Activated CD4-positive, alpha-beta T cell treated with anti-CD3 and anti-CD28 coated beads for 36 hours (primary cell): ENCODE results near the gene AMPD3. TPM values are rescaled to one million over a fixed set of nuclear protein-coding genes. Genes with fewer than 3 reads are reported as not detected.

ENCODE experiments used
- ATAC-seq: fragments of 200-7000 bp; cut with Tn5 transposase; one replicate; pipeline ENCODE4 v1.10.0; 2021; ENCODE audit warnings: mild to moderate bottlenecking, moderate library complexity
- CTCF ChIA-PET: fragments of 350-600 bp; sonication (Branson Sonifier 250); formaldehyde crosslinking; loops from one replicate; lab custom pipeline; 2021; ENCODE audit warnings: antibody characterized with exemption; lab: Charles Lee
- POLR2A ChIA-PET: fragments of 350-600 bp; sonication (Branson Sonifier 250); formaldehyde crosslinking; loops from one replicate; lab custom pipeline; 2021; ENCODE audit warnings: antibody characterized with exemption, inconsistent platforms; lab: Charles Lee
- DNase-seq: peaks from one replicate; pipeline ENCODE4 v3.0.0-alpha.2; 2020
- H3K27ac Mint-ChIP-seq: one replicate; pipeline ENCODE4 v1.8.0; 2021; ENCODE audit warnings: mixed read lengths
- H3K27me3 Mint-ChIP-seq: one replicate; pipeline ENCODE4 v1.8.0; 2021; ENCODE audit warnings: mixed read lengths
- H3K36me3 Mint-ChIP-seq: one replicate; pipeline ENCODE4 v1.8.0; 2021; ENCODE audit warnings: low read depth, mixed read lengths
- H3K4me1 Mint-ChIP-seq: one replicate; pipeline ENCODE4 v1.8.0; 2021; ENCODE audit warnings: mixed read lengths
- H3K4me3 Mint-ChIP-seq: one replicate; pipeline ENCODE4 v1.8.0; 2021; ENCODE audit warnings: mild to moderate bottlenecking, moderate library complexity, mixed read lengths
- H3K9me3 Mint-ChIP-seq: one replicate; pipeline ENCODE4 v1.8.0; 2021; ENCODE audit warnings: low read depth, mixed read lengths
- intact Hi-C, 2 experiments: fragments of 100-400 bp; cut with DNase I in 1 of 2; cut with micrococcal nuclease in 1 of 2; formaldehyde crosslinking; loops; one replicate each; pipeline versions ENCODE4 v1.14.2 to v1.15.1; 2022 to 2024; cut with DNase I, micrococcal nuclease
- total RNA-seq, 2 experiments: library from RNA; stranded (reverse); gene quantifications; one replicate each; pipeline ENCODE4 v1.2.3, GENCODE V29; 2021

Gene AMPD3
- total RNA-seq, 2 experiments from 2014 or later: 26.3 to 27.1 TPM

DNA sequence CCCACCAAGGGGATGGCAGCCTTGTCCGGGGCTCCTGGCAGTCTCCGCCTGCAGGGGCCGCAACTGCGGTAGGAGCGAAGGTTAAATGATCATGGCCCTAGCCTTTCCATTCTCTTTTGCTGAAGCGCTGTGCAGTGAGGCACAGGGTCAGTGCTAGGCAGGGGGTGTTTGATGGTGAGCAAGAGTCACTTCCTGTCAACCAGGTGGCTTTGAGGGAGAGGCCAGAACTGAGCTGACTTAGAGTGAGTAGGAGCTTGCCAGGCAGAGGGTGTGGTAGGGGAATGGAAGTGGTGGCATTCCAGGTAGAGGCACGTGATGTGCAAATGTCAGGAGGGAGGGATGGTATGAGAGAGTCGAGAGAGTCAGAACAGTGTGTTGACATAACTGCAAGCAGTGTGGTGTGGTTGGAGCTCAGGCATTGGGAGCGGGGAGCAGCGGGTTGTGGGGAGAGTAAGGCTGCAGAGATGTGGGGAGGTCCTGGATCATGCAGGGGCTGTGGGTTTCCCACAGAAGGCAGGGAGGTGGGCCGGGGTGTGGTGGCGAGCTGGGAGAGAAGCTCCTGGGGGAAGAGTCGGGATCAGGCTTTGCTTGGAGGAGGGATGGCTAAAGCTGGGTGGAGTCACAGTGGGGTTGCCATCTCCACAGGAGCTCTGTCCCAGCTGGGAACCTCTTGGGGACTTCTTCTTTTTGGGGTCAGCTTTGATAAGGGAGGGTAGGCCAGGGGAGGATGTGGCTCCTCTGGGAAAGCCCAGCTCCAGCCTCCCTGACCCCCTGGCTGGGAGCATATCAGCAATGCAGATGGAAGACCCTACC is 33.3 kb downstream of the AMPD3 start:
- Mint-ChIP-seq H3K4me3 (no peak overlapping the region), H3K36me3 (peaks cover 26% of the 10 kb centered on the region), H3K9me3 (no peaks in the 10 kb centered on the region), H3K4me1 (peaks cover 24% of the 10 kb centered on the region), H3K27ac (peak overlapping the region; percentile 74), H3K27me3 (no peaks in the 10 kb centered on the region)
- intact Hi-C loops: no loop called here
- ChIA-PET CTCF (interaction anchor here (1.0 to 1.9 kb wide), 2 partner anchors 19 to 82 kb away, joined by 3 to 5 read pairs; no protein-coding TSS in a partner anchor), POLR2A (interaction anchor here (1.0 kb wide), 1 partner anchor 32 kb away, joined by 4 read pairs; no protein-coding TSS in a partner anchor)
- peak; percentile 18 for DNase-seq
- peak; percentile 47 for ATAC-seq

DNA sequence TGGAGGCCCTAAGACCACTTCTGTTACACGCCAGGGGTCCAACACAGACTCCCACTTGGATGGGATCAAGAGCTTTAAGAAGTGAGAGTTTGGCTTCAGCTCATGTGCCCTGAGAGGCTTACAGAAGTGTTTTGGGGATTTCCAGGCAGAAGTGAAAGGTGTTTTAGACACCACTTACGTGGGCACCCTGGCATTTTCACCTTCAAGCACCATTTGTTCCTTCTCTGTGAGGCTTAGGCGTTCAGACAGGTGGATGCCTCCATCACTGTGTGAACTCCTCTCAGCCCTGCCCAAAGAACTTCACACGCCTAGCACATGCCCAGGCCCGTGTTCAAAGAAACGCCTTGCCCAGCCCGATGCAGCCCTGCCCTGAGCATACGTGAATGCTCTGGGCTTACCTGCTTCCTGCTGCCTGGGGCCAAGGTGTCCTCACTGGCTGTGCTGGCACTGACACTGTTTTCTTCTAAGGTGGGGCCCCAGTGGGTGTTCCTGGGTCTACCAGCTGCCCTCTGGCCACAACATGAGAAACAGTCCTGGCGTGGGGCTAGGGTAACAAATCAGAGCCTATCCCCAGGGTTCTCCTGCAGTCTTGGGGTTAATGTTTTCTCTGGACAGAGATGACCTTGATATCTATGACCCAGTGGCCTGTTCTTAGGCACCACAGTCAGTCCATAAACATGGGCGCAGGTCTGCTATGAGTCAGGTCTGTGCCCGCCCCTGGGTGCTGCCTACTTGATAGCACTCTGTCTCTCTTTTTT is 34.0 kb downstream of the AMPD3 start:
- no peaks in the 10 kb centered on the region for H3K9me3 Mint-ChIP-seq
- intact Hi-C loops: no loop called here
- peaks cover 30% of the 10 kb centered on the region for H3K36me3 Mint-ChIP-seq
- peak overlapping the region; percentile 74 for H3K27ac Mint-ChIP-seq
- ChIA-PET CTCF (interaction anchor here (0.6 to 1.9 kb wide), 4 partner anchors 18 to 196 kb away, joined by 3 to 5 read pairs (median 4); no protein-coding TSS in a partner anchor), POLR2A (interaction anchor here (1.0 kb wide), 1 partner anchor 33 kb away, joined by 4 read pairs; no protein-coding TSS in a partner anchor)
- ATAC-seq (peak; percentile 52), DNase-seq (no peak)
- no peaks in the 10 kb centered on the region for H3K27me3 Mint-ChIP-seq
- H3K4me3 Mint-ChIP-seq: no peak overlapping the region
- H3K4me1 Mint-ChIP-seq: peaks cover 24% of the 10 kb centered on the region

DNA sequence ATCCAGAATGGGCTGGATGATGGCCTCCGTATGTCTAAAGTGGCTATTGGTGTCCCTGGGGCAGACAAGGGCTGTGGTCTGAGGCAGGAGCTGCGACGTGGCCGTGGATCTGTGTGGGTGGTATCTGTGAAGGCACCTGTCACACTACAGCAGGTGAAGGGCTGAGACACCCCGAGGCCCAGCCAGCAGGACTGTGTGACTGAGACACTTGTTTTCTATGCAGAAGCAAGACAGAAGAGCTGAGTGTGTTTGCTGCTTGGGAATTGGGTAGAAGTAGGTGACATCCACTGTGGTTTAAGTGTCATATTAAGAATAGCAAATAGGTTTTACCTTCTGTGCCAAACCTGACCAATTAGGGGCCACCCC is 35.0 kb downstream of the AMPD3 start:
- ATAC-seq (peak; percentile 47), DNase-seq (peak; percentile 17)
- intact Hi-C loops: no loop called here
- ChIA-PET CTCF (interaction anchor here (0.6 to 1.5 kb wide), 4 partner anchors 76 to 1068 kb away, joined by 3 to 4 read pairs (median 3); no protein-coding TSS in a partner anchor), POLR2A (no interaction called here)
- H3K27ac Mint-ChIP-seq: peak overlapping the region; percentile 74
- H3K27me3 Mint-ChIP-seq: no peaks in the 10 kb centered on the region
- peaks cover 31% of the 10 kb centered on the region for H3K36me3 Mint-ChIP-seq
- H3K9me3 Mint-ChIP-seq: no peaks in the 10 kb centered on the region
- H3K4me1 Mint-ChIP-seq: peaks cover 24% of the 10 kb centered on the region
- no peak overlapping the region for H3K4me3 Mint-ChIP-seq

- Mint-ChIP-seq H3K4me3 (no peak overlapping the region), H3K27ac (peak overlapping the region; percentile 14), H3K36me3 (peaks cover 31% of the 10 kb centered on the region), H3K9me3 (no peaks in the 10 kb centered on the region), H3K4me1 (peaks cover 24% of the 10 kb centered on the region), H3K27me3 (no peaks in the 10 kb centered on the region)
- CTCF ChIA-PET: interaction anchor here (0.7 to 1.5 kb wide), 3 partner anchors 77 to 1067 kb away, joined by 3 to 4 read pairs (median 3); no protein-coding TSS in a partner anchor
- DNase-seq: no peak
- POLR2A ChIA-PET: interaction anchor here (0.9 kb wide), 1 partner anchor 29 kb away, joined by 3 read pairs; no protein-coding TSS in a partner anchor
- ATAC-seq: no peak
- intact Hi-C loops: no loop called here
Observed at GRCh38 chr11:10490398-10491241, 35.6 kb downstream of the AMPD3 start.

GRCh38 chr11:10492084-10492483 is 37.0 kb downstream of the AMPD3 start:
- no peak overlapping the region for H3K27ac Mint-ChIP-seq
- H3K36me3 Mint-ChIP-seq: peaks cover 30% of the 10 kb centered on the region
- CTCF ChIA-PET: no interaction called here
- H3K9me3 Mint-ChIP-seq: no peaks in the 10 kb centered on the region
- intact Hi-C loops: no loop called here
- H3K4me3 Mint-ChIP-seq: no peak overlapping the region
- POLR2A ChIA-PET: no interaction called here
- ATAC-seq (no peak), DNase-seq (no peak)
- peaks cover 24% of the 10 kb centered on the region for H3K4me1 Mint-ChIP-seq
- H3K27me3 Mint-ChIP-seq: no peaks in the 10 kb centered on the region

DNA sequence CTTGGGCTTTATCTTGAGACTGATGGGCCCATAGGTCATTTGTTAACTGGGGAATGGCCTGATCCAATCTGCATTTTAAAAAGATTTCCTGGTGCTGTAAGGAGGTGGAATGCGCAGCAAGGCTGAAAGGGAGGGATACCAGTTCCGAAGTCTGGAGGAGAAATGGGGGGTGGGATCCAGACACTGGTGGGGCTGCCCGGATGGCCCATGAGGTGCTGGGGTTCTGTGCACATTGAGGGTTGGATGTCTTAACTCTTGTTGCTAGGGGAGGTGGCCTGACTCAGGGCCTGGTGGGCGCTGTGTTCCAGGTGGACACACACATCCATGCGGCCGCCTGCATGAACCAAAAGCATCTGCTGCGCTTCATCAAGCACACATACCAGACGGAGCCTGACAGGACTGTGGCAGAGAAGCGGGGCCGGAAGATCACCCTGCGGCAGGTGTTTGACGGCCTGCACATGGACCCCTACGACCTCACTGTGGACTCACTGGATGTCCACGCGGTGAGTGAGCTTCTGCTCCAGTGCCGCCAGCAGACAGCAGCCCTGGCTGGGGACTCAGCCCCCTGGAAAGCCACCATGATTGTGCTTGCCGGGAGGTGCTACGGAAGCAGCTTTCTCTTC is 38.1 kb downstream of the AMPD3 start:
- POLR2A ChIA-PET: no interaction called here
- Mint-ChIP-seq H3K36me3 (peaks cover 35% of the 10 kb centered on the region), H3K27me3 (no peaks in the 10 kb centered on the region), H3K4me3 (no peak overlapping the region), H3K4me1 (peaks cover 20% of the 10 kb centered on the region), H3K27ac (peak overlapping the region; percentile 29), H3K9me3 (no peaks in the 10 kb centered on the region)
- CTCF ChIA-PET: interaction anchor here (1.3 kb wide), 1 partner anchor 17 kb away, joined by 4 read pairs; no protein-coding TSS in a partner anchor
- DNase-seq (no peak), ATAC-seq (no peak)
- intact Hi-C loops: no loop called here

GRCh38 chr11:10494636-10495463 is 39.8 kb downstream of the AMPD3 start:
- no peak overlapping the region for H3K4me3 Mint-ChIP-seq
- intact Hi-C loops: no loop called here
- peaks cover 5% of the 10 kb centered on the region for H3K4me1 Mint-ChIP-seq
- CTCF ChIA-PET: interaction anchor here (1.3 kb wide), 1 partner anchor 19 kb away, joined by 4 read pairs; no protein-coding TSS in a partner anchor
- no peaks in the 10 kb centered on the region for H3K27me3 Mint-ChIP-seq
- no peak overlapping the region for H3K27ac Mint-ChIP-seq
- no peak for ATAC-seq
- H3K36me3 Mint-ChIP-seq: peaks cover 36% of the 10 kb centered on the region
- DNase-seq: no peak
- POLR2A ChIA-PET: no interaction called here
- no peaks in the 10 kb centered on the region for H3K9me3 Mint-ChIP-seq

DNA sequence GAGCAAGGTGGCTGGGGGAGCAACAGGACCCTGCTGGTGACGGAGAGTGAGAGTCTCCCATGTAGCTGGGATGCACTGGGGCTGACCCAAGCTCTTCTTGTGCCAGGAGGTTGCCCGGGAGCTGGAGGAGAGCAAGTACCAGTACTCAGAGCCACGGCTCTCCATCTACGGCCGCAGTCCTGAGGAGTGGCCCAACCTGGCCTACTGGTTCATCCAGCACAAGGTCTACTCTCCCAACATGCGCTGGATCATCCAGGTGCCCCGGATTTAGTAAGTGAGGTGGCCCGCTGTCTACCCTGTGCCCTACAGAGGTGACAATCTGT is 40.4 kb downstream of the AMPD3 start:
- peaks cover under 1% of the 10 kb centered on the region for H3K4me1 Mint-ChIP-seq
- H3K27me3 Mint-ChIP-seq: no peaks in the 10 kb centered on the region
- CTCF ChIA-PET: no interaction called here
- DNase-seq (no peak), ATAC-seq (no peak)
- H3K9me3 Mint-ChIP-seq: no peaks in the 10 kb centered on the region
- POLR2A ChIA-PET: no interaction called here
- no peak overlapping the region for H3K4me3 Mint-ChIP-seq
- peaks cover 38% of the 10 kb centered on the region for H3K36me3 Mint-ChIP-seq
- intact Hi-C loops: no loop called here
- no peak overlapping the region for H3K27ac Mint-ChIP-seq

DNA sequence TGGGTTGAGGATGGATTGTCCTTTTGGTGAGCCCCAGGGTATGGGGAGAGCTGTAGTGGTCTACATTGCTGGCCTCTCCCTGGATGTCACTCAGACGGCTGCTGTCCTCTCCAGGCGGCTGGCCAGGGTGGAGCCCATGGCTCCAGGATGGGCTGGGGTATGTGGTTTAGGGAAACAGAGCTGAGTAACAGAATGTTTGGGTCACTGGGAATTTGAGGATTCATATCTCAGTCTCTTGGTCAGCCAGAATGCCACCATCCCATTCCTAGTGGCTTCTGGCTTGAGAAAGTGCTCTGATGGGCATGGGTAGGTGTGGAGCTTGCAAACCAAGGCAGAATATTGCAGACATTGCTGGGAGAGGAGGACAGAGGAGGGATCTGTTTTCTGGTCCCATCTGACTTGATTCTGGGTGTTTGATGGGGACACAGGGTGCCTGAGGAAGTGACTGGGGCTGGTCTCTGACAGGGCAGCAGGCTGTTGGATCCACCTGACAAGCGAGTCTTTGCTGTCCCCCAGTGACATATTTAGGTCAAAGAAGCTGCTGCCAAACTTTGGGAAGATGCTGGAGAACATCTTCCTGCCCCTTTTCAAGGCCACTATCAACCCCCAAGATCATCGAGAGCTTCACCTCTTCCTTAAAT is 41.4 kb downstream of the AMPD3 start:
- ChIA-PET POLR2A (no interaction called here), CTCF (no interaction called here)
- no peaks in the 10 kb centered on the region for H3K4me1 Mint-ChIP-seq
- no peaks in the 10 kb centered on the region for H3K9me3 Mint-ChIP-seq
- no peak overlapping the region for H3K27ac Mint-ChIP-seq
- ATAC-seq (no peak), DNase-seq (no peak)
- intact Hi-C loops: no loop called here
- H3K36me3 Mint-ChIP-seq: peaks cover 35% of the 10 kb centered on the region
- no peaks in the 10 kb centered on the region for H3K27me3 Mint-ChIP-seq
- H3K4me3 Mint-ChIP-seq: no peak overlapping the region
